ENCODE results near the gene MAB21L2. TPM values are rescaled to one million over a fixed set of nuclear protein-coding genes. Genes with fewer than 3 reads are reported as not detected.
"Not testable (repeated sequence)": the region's sequence is repeated elsewhere in the genome, so short reads cannot be mapped to it uniquely, and the experiment has no call there.

The MAB21L2 gene
- total RNA-seq, 2 experiments from 2014 or later: not detected

DNA sequence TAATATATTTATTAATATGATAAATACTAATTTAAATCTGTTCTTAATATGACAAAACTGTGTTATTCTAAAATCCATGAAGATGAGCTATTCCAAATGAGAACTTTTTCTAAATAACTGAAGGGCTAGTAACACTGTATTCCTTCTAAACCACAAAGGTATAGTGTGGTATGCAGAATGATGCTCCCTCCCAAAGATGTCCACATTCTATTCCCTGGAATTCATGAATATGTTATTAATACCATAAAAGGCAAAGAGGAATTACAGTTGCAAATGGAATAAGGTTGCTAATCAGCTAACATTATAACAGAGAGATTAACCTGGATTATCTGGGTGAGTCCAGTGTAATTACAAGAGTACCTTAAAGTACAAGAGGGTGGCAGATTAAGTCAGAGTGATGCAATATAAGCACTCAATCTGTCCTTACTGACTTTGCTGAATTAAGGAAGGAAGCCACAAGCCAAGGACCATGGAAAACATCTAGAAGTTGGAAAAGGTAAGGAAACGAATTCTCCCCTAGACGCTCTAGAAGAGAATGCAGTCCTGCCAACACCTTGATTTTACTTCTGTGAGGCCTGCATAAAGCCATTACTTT, 20.7 kb upstream of the MAB21L2 start:
- H3K36me3 Mint-ChIP-seq (ENCODE audit: low read depth): peaks cover 28% of the 10 kb centered on the region
- no peak for TF ChIP-seq CTCF (IDR thresholded peaks at IDR 0.05)
- ChIA-PET POLR2A (no interaction called here), CTCF (no interaction called here)
- no peak overlapping the region for H3K27ac Mint-ChIP-seq
- peaks cover 3% of the 10 kb centered on the region for H3K9me3 Mint-ChIP-seq
- no peak for ATAC-seq
- DNase-seq: no peak
- no peaks in the 10 kb centered on the region for H3K27me3 Mint-ChIP-seq
- H3K4me3 Mint-ChIP-seq: no peak overlapping the region
- intact Hi-C loops (cut with micrococcal nuclease): no loop called here
- H3K4me1 Mint-ChIP-seq (ENCODE audit: low read depth): no peaks in the 10 kb centered on the region

DNA sequence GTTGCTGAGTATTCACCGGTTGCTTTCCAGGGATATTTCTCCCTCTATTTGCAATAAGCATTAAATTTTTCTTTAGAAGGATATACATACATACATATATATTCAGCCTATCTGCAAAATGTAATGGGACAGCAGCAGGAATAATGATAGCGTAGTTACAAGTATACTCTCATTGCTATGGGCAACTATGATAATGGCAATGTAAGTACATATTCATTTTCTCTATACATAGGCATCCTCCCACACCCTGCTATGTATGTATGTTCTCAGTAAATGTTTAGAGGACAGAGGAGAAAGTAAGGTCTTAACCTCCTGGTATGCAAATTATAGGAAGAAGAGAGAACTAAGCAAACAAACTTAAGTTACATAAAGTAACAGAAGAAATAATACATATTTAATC, 19.7 kb upstream of the MAB21L2 start:
- Mint-ChIP-seq H3K4me1 (ENCODE audit: low read depth) (no peaks in the 10 kb centered on the region), H3K9me3 (peaks cover 3% of the 10 kb centered on the region), H3K4me3 (no peak overlapping the region), H3K27ac (no peak overlapping the region), H3K27me3 (no peaks in the 10 kb centered on the region), H3K36me3 (ENCODE audit: low read depth) (peaks cover 25% of the 10 kb centered on the region)
- ATAC-seq (no peak), DNase-seq (no peak)
- CTCF ChIA-PET: no interaction called here
- intact Hi-C loops (cut with micrococcal nuclease): no loop called here
- TF ChIP-seq CTCF (IDR thresholded peaks at IDR 0.05): no peak
- POLR2A ChIA-PET: no interaction called here

DNA sequence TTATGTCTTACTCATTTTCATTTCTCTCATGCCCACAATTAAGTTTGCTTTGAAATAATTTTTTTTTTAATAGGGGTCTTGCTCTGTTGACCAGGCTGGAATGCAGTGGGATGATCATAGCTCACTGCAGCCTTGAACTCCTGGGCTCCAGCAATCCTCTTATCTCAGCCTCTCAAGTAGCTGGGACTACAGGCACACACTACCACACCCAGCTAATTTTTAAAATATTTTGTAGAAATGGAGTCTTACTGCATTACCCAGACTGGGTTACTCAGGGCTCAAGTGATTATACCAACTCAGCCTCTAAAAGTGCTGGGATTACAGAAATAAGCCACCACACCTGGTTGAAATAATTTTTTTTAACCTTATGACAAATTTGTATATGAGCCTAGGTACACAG, 19.2 kb upstream of the MAB21L2 start:
- intact Hi-C loops (cut with micrococcal nuclease): no loop called here
- ChIA-PET CTCF (no interaction called here), POLR2A (no interaction called here)
- no peak overlapping the region for H3K27ac Mint-ChIP-seq
- no peak overlapping the region for H3K4me3 Mint-ChIP-seq
- ATAC-seq (no peak), DNase-seq (no peak)
- no peaks in the 10 kb centered on the region for H3K27me3 Mint-ChIP-seq
- H3K4me1 Mint-ChIP-seq (ENCODE audit: low read depth): no peaks in the 10 kb centered on the region
- H3K9me3 Mint-ChIP-seq: peaks cover 3% of the 10 kb centered on the region
- no peak for TF ChIP-seq CTCF (IDR thresholded peaks at IDR 0.05)
- peaks cover 23% of the 10 kb centered on the region for H3K36me3 Mint-ChIP-seq (ENCODE audit: low read depth)

- ATAC-seq; DNase-seq; intact Hi-C loops (cut with micrococcal nuclease); H3K27me3 Mint-ChIP-seq; POLR2A ChIA-PET; H3K27ac Mint-ChIP-seq; CTCF ChIA-PET; H3K9me3 Mint-ChIP-seq; H3K4me3 Mint-ChIP-seq; H3K4me1 Mint-ChIP-seq (ENCODE audit: low read depth): not testable (repeated sequence)
- H3K36me3 Mint-ChIP-seq (ENCODE audit: low read depth): peaks cover 30% of the 10 kb centered on the region
Observed at GRCh38 chr4:150564967-150565366, 17.0 kb upstream of the MAB21L2 start.

DNA sequence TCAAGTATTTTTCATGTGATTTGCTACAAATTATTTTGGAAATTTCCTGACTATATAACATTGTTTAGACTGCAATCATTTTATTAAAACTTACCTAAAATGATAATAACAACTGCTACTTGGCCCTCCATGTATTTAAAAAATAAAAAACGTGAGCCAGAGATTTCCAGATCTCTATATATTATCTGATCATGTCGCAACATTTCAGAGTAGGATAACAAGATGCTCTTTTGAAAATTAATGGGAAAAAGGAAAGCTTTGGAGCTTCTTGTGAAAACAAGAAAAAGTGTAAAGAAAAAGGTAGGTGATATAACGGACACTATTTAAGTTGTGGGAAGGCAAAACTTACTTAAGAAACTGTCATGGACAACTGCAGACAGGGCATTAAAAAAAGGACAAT, 14.9 kb upstream of the MAB21L2 start:
- Mint-ChIP-seq H3K36me3 (ENCODE audit: low read depth) (peaks cover 30% of the 10 kb centered on the region), H3K27me3 (no peaks in the 10 kb centered on the region), H3K9me3 (peaks cover 3% of the 10 kb centered on the region), H3K27ac (no peak overlapping the region), H3K4me1 (ENCODE audit: low read depth) (no peaks in the 10 kb centered on the region), H3K4me3 (no peak overlapping the region)
- DNase-seq: no peak
- ChIA-PET POLR2A (no interaction called here), CTCF (no interaction called here)
- TF ChIP-seq CTCF (IDR thresholded peaks at IDR 0.05): no peak
- ATAC-seq: no peak
- intact Hi-C loops (cut with micrococcal nuclease): no loop called here

Measured in activated CD8-positive, alpha-beta T cell treated with anti-CD3 and anti-CD28 coated beads for 36 hours (primary cell).